Neural cell (in vitro differentiated cells): Measurements from ENCODE around the gene RETSAT. TPM values are rescaled to one million over a fixed set of nuclear protein-coding genes. Genes with fewer than 3 reads are reported as not detected.

Experiments
- H2AFZ ChIP-seq: fragments of 200-600, 300-800 bp; sonication (generic), shearing (Covaris generic); 2 replicates; pipeline ENCODE4 v1.6.0; 2014; ENCODE audit warnings: low read depth, mild to moderate bottlenecking, antibody characterized with exemption, low read length, moderate library complexity
- H3F3A ChIP-seq: fragments of 200-600 bp; shearing (Covaris generic); 2 replicates; pipeline ENCODE4 v1.6.1; 2016; ENCODE audit warnings: mild to moderate bottlenecking, moderate library complexity, mixed read lengths, antibody characterized with exemption, low read length; ENCODE audit not compliant: insufficient read depth, poor library complexity, severe bottlenecking
- H3K27ac ChIP-seq: fragments of 200-600, 300-800 bp; sonication (generic), shearing (Covaris generic); 2 replicates; pipeline ENCODE4 v1.5.1; 2014; ENCODE audit warnings: mild to moderate bottlenecking, low read length, moderate library complexity
- H3K27me3 ChIP-seq: fragments of 300-800, 200-600 bp; sonication (generic), shearing (Covaris generic); 2 replicates; pipeline ENCODE4 v1.6.0; 2014; ENCODE audit warnings: mild to moderate bottlenecking, low read depth, low read length, moderate library complexity; ENCODE audit not compliant: insufficient read depth
- H3K36me3 ChIP-seq: fragments of 300-800, 200-600 bp; sonication (generic), shearing (Covaris generic); 2 replicates; pipeline ENCODE4 v1.5.1; 2014; ENCODE audit warnings: mild to moderate bottlenecking, antibody characterized with exemption, low read length, moderate library complexity; ENCODE audit not compliant: insufficient read depth
- H3K4me2 ChIP-seq: fragments of 300-800, 200-600 bp; sonication (generic), shearing (Covaris generic); 2 replicates; pipeline ENCODE4 v1.6.0; 2014; ENCODE audit warnings: mild to moderate bottlenecking, low read length
- H3K4me3 ChIP-seq: fragments of 300-800, 200-600 bp; sonication (generic), shearing (Covaris generic); 2 replicates; pipeline ENCODE4 v1.5.1; 2014; ENCODE audit warnings: mild to moderate bottlenecking, low read length, moderate library complexity
- H3K79me2 ChIP-seq: fragments of 200-600 bp; shearing (Covaris generic); replicated peaks from 2 replicates; pipeline ENCODE4 v1.6.0; 2014; ENCODE audit warnings: mild to moderate bottlenecking, low read length, moderate library complexity; ENCODE audit not compliant: insufficient read depth
- H3K9ac ChIP-seq: fragments of 300-800, 200-600 bp; sonication (generic), shearing (Covaris generic); 2 replicates; pipeline ENCODE4 v1.6.1; 2016; ENCODE audit warnings: mild to moderate bottlenecking, low read length, mixed read lengths
- H3K9me2 ChIP-seq: fragments of 200-600 bp; shearing (Covaris generic); 2 replicates; pipeline ENCODE4 v1.6.1; 2016; ENCODE audit warnings: mild to moderate bottlenecking, low read length, mixed read lengths; ENCODE audit not compliant: insufficient read depth
- H3K9me3 ChIP-seq: fragments of 200-600, 300-800 bp; sonication (generic), shearing (Covaris generic); 2 replicates; pipeline ENCODE4 v1.6.1; 2016; ENCODE audit warnings: mild to moderate bottlenecking, mixed run types, low read length, moderate library complexity, mixed read lengths
- H4K20me1 ChIP-seq: fragments of 200-600 bp; shearing (Covaris generic); 2 replicates; pipeline ENCODE4 v1.6.1; 2016; ENCODE audit warnings: mild to moderate bottlenecking, mixed run types; ENCODE audit not compliant: insufficient read depth
- EP300 ChIP-seq: fragments of 450-650 bp; conservative IDR thresholded peaks from 2 replicates; pipeline ENCODE4 v1.6.1; 2014; ENCODE audit warnings: antibody characterized with exemption, mild to moderate bottlenecking, moderate library complexity; ENCODE audit not compliant: poor library complexity, severe bottlenecking
- EZH2 ChIP-seq: fragments of 200-600, 300-800 bp; shearing (Covaris generic), sonication (generic); IDR thresholded peaks from 2 replicates; pipeline ENCODE4 v1.6.1; 2014; ENCODE audit warnings: antibody characterized with exemption, low read length, borderline replicate concordance, mild to moderate bottlenecking; ENCODE audit not compliant: insufficient read depth, poor library complexity, severe bottlenecking
- MXI1 ChIP-seq: fragments of 450-650 bp; conservative IDR thresholded peaks from 2 replicates; pipeline ENCODE4 v1.6.1; 2014; ENCODE audit warnings: antibody characterized with exemption, mild to moderate bottlenecking; ENCODE audit not compliant: poor library complexity, severe bottlenecking
- POLR2AphosphoS5 ChIP-seq: IDR thresholded peaks from 2 replicates; pipeline ENCODE4 v1.6.1; 2012
- RAD21 ChIP-seq: fragments of 450-650 bp; conservative IDR thresholded peaks from 2 replicates; pipeline ENCODE4 v1.6.1; 2014; ENCODE audit warnings: antibody characterized with exemption, mild to moderate bottlenecking, moderate library complexity
- SMC3 ChIP-seq: fragments of 450-650 bp; conservative IDR thresholded peaks from 2 replicates; pipeline ENCODE4 v1.6.1; 2014; ENCODE audit warnings: antibody characterized with exemption, mild to moderate bottlenecking, moderate library complexity; ENCODE audit not compliant: poor library complexity
- TAF1 ChIP-seq: IDR thresholded peaks from 2 replicates; pipeline ENCODE4 v1.6.1; 2012; ENCODE audit warnings: low read depth
- polyA plus RNA-seq: library from polyadenylated mRNA; depleted of rRNA; stranded (reverse); fragments of >200 nt; gene quantifications from 2 replicates; pipeline ENCODE4 v1.2.3, GENCODE V29; 2014
- TF ChIP-seq, protein P1 (sequence below): IDR thresholded peaks from 2 replicates; pipeline ENCODE4 v1.6.1; 2012; ENCODE audit warnings: borderline replicate concordance
- TF ChIP-seq, protein P2 (sequence below): fragments of 450-650 bp; IDR thresholded peaks from 2 replicates; pipeline ENCODE4 v1.5.1; 2014; ENCODE audit warnings: antibody characterized with exemption, mild to moderate bottlenecking, moderate library complexity; ENCODE audit not compliant: poor library complexity, severe bottlenecking

The RETSAT gene
- polyA plus RNA-seq, 1 donor from 2014 or later = 10.9 TPM

DNA sequence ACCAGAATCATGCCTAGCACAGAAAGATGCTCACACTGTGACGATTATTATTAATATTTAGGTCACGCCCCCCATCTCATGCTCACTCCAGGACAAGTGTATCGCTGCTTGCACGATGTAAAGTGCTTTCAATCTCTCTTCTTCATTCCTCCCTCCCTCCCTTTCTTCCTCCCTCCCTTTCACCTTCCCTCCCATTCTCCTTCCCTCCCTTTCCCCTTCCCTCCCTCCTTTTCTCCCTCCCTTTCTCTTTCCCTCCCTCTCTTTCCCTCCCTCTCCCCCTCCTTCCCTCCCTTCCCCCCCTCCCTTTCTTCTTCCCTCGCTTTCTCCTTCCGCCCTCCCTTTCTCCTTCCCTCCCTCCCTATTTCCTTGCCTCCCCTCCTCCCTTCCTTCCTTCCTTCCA is 46.1 kb downstream of the RETSAT start:
- no peaks in the 10 kb centered on the region for H3K27me3 ChIP-seq

DNA sequence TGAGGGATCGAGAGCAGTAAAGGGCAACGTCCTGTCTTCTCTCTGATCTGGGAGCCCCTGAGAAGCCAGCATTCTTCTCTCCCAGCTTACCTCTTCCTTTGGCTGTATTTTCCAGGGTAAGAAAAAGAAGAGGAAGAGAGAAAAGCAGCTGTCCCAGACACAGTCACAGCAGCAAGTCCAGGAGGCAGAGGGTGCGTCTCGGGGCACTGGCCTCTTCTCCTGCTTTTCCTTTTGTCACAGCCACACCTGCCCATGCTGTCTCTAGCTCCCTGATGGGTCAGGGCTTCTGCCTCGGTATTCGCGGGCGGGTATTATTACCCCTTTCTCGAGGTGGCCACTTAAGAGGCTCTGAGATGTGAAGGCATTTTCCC is 46.8 kb downstream of the RETSAT start:
- Histone ChIP-seq H3F3A (no peaks in the 10 kb centered on the region), H3K4me2 (no peak overlapping the region), H3K27ac (no peak overlapping the region), H3K9me3 (no peaks in the 10 kb centered on the region), H2AFZ (no peak overlapping the region), H3K9ac (no peak overlapping the region), H3K4me3 (no peak overlapping the region), H3K27me3 (no peaks in the 10 kb centered on the region), H3K79me2 (no peaks in the 10 kb centered on the region), H4K20me1 (no peaks in the 10 kb centered on the region), H3K9me2 (no peaks in the 10 kb centered on the region), H3K36me3 (no peaks in the 10 kb centered on the region)
- TF ChIP-seq, protein P1, sequence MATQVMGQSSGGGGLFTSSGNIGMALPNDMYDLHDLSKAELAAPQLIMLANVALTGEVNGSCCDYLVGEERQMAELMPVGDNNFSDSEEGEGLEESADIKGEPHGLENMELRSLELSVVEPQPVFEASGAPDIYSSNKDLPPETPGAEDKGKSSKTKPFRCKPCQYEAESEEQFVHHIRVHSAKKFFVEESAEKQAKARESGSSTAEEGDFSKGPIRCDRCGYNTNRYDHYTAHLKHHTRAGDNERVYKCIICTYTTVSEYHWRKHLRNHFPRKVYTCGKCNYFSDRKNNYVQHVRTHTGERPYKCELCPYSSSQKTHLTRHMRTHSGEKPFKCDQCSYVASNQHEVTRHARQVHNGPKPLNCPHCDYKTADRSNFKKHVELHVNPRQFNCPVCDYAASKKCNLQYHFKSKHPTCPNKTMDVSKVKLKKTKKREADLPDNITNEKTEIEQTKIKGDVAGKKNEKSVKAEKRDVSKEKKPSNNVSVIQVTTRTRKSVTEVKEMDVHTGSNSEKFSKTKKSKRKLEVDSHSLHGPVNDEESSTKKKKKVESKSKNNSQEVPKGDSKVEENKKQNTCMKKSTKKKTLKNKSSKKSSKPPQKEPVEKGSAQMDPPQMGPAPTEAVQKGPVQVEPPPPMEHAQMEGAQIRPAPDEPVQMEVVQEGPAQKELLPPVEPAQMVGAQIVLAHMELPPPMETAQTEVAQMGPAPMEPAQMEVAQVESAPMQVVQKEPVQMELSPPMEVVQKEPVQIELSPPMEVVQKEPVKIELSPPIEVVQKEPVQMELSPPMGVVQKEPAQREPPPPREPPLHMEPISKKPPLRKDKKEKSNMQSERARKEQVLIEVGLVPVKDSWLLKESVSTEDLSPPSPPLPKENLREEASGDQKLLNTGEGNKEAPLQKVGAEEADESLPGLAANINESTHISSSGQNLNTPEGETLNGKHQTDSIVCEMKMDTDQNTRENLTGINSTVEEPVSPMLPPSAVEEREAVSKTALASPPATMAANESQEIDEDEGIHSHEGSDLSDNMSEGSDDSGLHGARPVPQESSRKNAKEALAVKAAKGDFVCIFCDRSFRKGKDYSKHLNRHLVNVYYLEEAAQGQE = no peak
- TF ChIP-seq POLR2AphosphoS5 (no peak), MXI1 (no peak), SMC3 (no peak), RAD21 (no peak), TAF1 (no peak), EP300 (no peak), EZH2 (no peak)
- TF ChIP-seq, protein P2, sequence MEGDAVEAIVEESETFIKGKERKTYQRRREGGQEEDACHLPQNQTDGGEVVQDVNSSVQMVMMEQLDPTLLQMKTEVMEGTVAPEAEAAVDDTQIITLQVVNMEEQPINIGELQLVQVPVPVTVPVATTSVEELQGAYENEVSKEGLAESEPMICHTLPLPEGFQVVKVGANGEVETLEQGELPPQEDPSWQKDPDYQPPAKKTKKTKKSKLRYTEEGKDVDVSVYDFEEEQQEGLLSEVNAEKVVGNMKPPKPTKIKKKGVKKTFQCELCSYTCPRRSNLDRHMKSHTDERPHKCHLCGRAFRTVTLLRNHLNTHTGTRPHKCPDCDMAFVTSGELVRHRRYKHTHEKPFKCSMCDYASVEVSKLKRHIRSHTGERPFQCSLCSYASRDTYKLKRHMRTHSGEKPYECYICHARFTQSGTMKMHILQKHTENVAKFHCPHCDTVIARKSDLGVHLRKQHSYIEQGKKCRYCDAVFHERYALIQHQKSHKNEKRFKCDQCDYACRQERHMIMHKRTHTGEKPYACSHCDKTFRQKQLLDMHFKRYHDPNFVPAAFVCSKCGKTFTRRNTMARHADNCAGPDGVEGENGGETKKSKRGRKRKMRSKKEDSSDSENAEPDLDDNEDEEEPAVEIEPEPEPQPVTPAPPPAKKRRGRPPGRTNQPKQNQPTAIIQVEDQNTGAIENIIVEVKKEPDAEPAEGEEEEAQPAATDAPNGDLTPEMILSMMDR = no peak

More for the DNA sequence above, 46.1 kb downstream of the RETSAT start:
- no peaks in the 10 kb centered on the region for H3K9me2 ChIP-seq
- H3F3A ChIP-seq = no peaks in the 10 kb centered on the region
- no peaks in the 10 kb centered on the region for H3K9me3 ChIP-seq
- no peak overlapping the region for H3K27ac ChIP-seq
- H3K4me2 ChIP-seq = no peak overlapping the region
- H3K79me2 ChIP-seq = no peaks in the 10 kb centered on the region
- no peak overlapping the region for H3K4me3 ChIP-seq
- TF ChIP-seq, protein P2 = no peak
- TF ChIP-seq RAD21 (no peak), SMC3 (no peak), TAF1 (no peak), POLR2AphosphoS5 (no peak), EP300 (no peak), MXI1 (no peak), EZH2 (no peak)
- TF ChIP-seq, protein P1 = no peak
- no peak overlapping the region for H2AFZ ChIP-seq
- no peak overlapping the region for H3K9ac ChIP-seq
- no peaks in the 10 kb centered on the region for H3K36me3 ChIP-seq
- H4K20me1 ChIP-seq = no peaks in the 10 kb centered on the region
